Breast epithelium (tissue), 4 donors: ENCODE measurements around the gene TLNRD1. TPM values are rescaled to one million over a fixed set of nuclear protein-coding genes. Genes with fewer than 3 reads are reported as not detected.

Experiments used
- DNase-seq, 2 donors: peaks; one replicate each; pipeline ENCODE4 v3.0.0-alpha.2; 2019; ENCODE audit warnings: low spot score in 2 of 2
- H3K27ac ChIP-seq, 2 donors: fragments of 200-600 bp; sonication (generic) in 1 of 2; one replicate each; pipeline ENCODE4 v1.5.1; 2016 to 2019; ENCODE audit warnings: mild to moderate bottlenecking in 1 of 2
- H3K27me3 ChIP-seq, 2 donors: fragments of 200-600 bp; sonication (generic) in 1 of 2; one replicate each; pipeline versions ENCODE4 v1.5.1 to v1.6.0; 2017 to 2019; ENCODE audit warnings: control low read depth in 1 of 2, mild to moderate bottlenecking in 1 of 2
- H3K36me3 ChIP-seq: fragments of 200-600 bp; one replicate; pipeline ENCODE4 v1.5.1; 2019
- H3K4me1 ChIP-seq, 2 donors: fragments of 200-600 bp; sonication (generic); one replicate each; pipeline ENCODE4 v1.5.1; 2016 to 2019; ENCODE audit warnings: control low read depth in 1 of 2
- H3K4me3 ChIP-seq, 3 donors: fragments of 200-600 bp; sonication (generic); 1 replicate in 2 of 3; 2 replicates in 1 of 3; pipeline ENCODE4 v1.5.1; 2016 to 2019; ENCODE audit warnings: mild to moderate bottlenecking in 3 of 3, moderate library complexity in 2 of 3
- H3K9me3 ChIP-seq, 2 donors: fragments of 200-600 bp; sonication (generic) in 1 of 2; one replicate each; pipeline ENCODE4 v1.5.1; 2016 to 2019; ENCODE audit warnings: control low read depth in 1 of 2
- CTCF ChIP-seq, 3 donors: fragments of 450-650 bp; IDR thresholded peaks; one replicate each; pipeline ENCODE4 v1.5.1; 2016 to 2017; ENCODE audit warnings: antibody characterized with exemption in 3 of 3, mild to moderate bottlenecking in 3 of 3, moderate library complexity in 3 of 3
- POLR2A ChIP-seq: fragments of 450-650 bp; IDR thresholded peaks from one replicate; pipeline ENCODE4 v1.6.1; 2016; ENCODE audit warnings: antibody characterized with exemption, mild to moderate bottlenecking, moderate library complexity
- POLR2AphosphoS5 ChIP-seq, 3 donors: sonication (generic); formaldehyde crosslinking; IDR thresholded peaks; one replicate each; pipeline ENCODE4 v1.6.1; 2017; ENCODE audit warnings: antibody characterized with exemption in 3 of 3
- intact Hi-C: fragments of 100-400 bp; cut with DNase I; formaldehyde crosslinking; loops from one replicate; pipeline ENCODE4 v1.15.1; 2023; ENCODE audit warnings: low total_unique reads
- total RNA-seq, 3 donors: library from RNA; depleted of rRNA; stranded (reverse); fragments of >200 nt; gene quantifications; one replicate each; pipeline ENCODE4 v1.1.0, GENCODE V29; 2016

TLNRD1 gene
- total RNA-seq, 3 donors from 2014 or later = 15.1 to 21.6 (median 16.8) TPM

- Histone ChIP-seq H3K4me1 (no peaks in the 10 kb centered on the region), H3K27ac (no peak overlapping the region)
- intact Hi-C loops = no loop called here
Observed at GRCh38 chr15:81007428-81008064, 6.8 kb downstream of the TLNRD1 start.

GRCh38 chr15:81008312-81008711, 7.6 kb downstream of the TLNRD1 start:
- Histone ChIP-seq H3K9me3 (no peaks in the 10 kb centered on the region), H3K36me3 (no peaks in the 10 kb centered on the region), H3K27ac (no peak overlapping the region), H3K27me3 (no peaks in the 10 kb centered on the region), H3K4me1 (no peaks in the 10 kb centered on the region), H3K4me3 (no peak overlapping the region)
- intact Hi-C loops = no loop called here
- DNase-seq = no peak
- no peak for TF ChIP-seq POLR2A
- no peak for TF ChIP-seq POLR2AphosphoS5 (IDR thresholded peaks at IDR 0.05)
- no peak for TF ChIP-seq CTCF (IDR thresholded peaks at IDR 0.05)

More at GRCh38 chr15:81007428-81008064, 6.8 kb downstream of the TLNRD1 start:
- no peak for DNase-seq
- Histone ChIP-seq H3K4me3 (no peak overlapping the region), H3K9me3 (no peaks in the 10 kb centered on the region), H3K36me3 (no peaks in the 10 kb centered on the region), H3K27me3 (no peaks in the 10 kb centered on the region)
- TF ChIP-seq POLR2AphosphoS5 (IDR thresholded peaks at IDR 0.05) = no peak
- TF ChIP-seq CTCF (IDR thresholded peaks at IDR 0.05) = no peak
- no peak for TF ChIP-seq POLR2A

- TF ChIP-seq POLR2A (no peak), CTCF (IDR thresholded peaks at IDR 0.05) (no peak), POLR2AphosphoS5 (IDR thresholded peaks at IDR 0.05) (no peak)
- no peak overlapping the region for H3K27ac ChIP-seq
- no peaks in the 10 kb centered on the region for H3K36me3 ChIP-seq
- intact Hi-C loops = no loop called here
- H3K4me3 ChIP-seq = no peak overlapping the region
- no peaks in the 10 kb centered on the region for H3K27me3 ChIP-seq
- DNase-seq = no peak
- no peaks in the 10 kb centered on the region for H3K9me3 ChIP-seq
- no peaks in the 10 kb centered on the region for H3K4me1 ChIP-seq
Observed at GRCh38 chr15:81010086-81010485, 9.4 kb downstream of the TLNRD1 start.

GRCh38 chr15:81011593-81011992, 10.9 kb downstream of the TLNRD1 start:
- H3K4me3 ChIP-seq = no peak overlapping the region
- intact Hi-C loops = no loop called here
- no peak overlapping the region for H3K27ac ChIP-seq

More at GRCh38 chr15:81011593-81011992, 10.9 kb downstream of the TLNRD1 start:
- no peak for DNase-seq
- Histone ChIP-seq H3K36me3 (no peaks in the 10 kb centered on the region), H3K4me1 (peaks cover 0 to 4% of the 10 kb centered on the region in 2 donors), H3K27me3 (no peaks in the 10 kb centered on the region), H3K9me3 (no peaks in the 10 kb centered on the region)
- no peak for TF ChIP-seq POLR2A
- no peak for TF ChIP-seq CTCF (IDR thresholded peaks at IDR 0.05)
- TF ChIP-seq POLR2AphosphoS5 (IDR thresholded peaks at IDR 0.05) = no peak
